LoVo (cell line): ENCODE data around the gene IMP4.
A peak's percentile ranks its signal among the peaks of the same experiment; 100 is the strongest.

Experiments
- DNase-seq: peaks from one replicate; pipeline ENCODE4 v3.0.0-alpha.2; 2016; ENCODE audit warnings: low spot score

IMP4 gene

DNA sequence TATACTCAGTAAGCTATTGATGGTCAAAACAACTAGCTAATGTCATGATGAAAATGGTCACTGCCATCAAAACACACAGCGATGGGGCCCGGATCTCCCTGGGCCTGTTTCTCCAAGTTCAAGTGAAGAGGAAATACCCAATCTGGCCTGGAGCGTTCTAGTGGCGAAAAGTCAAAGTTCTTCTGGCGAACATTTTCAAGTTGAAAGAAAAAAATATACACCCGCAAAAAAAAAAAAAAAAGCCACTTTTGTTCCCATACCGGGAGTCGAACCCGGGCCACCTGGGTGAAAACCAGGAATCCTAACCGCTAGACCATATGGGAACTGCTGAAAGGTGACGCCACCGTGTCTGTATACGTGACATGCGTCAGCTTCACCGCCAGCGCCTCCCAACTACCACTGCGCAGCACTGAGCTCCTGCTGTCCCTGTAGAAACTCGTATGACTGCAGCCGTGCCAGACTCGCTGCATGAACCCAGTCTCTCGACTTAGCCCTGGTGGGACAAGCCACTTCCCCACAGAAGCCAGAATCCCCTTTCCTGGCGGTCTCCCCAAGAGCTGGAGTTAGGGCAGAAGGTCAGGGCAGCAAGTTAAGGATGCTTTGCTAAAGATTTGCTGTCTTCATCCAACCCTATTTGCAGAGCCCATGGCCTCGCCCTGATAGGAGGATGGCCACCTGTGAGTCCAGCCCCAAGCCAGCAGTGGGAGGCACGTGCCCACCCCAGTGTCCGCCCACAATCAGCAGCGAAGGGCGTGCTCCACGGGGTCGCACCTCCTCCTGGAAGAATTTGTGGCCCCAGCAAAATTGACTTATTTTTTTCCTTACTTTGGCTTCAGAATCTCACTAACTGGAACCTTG, 5.6 kb upstream of the IMP4 start:
- peak; percentile 72 for DNase-seq

- DNase-seq = no peak
Observed at GRCh38 chr2:130337735-130338325, 4.9 kb upstream of the IMP4 start.

- no peak for DNase-seq
Observed at GRCh38 chr2:130338793-130339345, 3.8 kb upstream of the IMP4 start.

- DNase-seq = no peak
Observed at GRCh38 chr2:130339885-130340745, 2.6 kb upstream of the IMP4 start.

DNA sequence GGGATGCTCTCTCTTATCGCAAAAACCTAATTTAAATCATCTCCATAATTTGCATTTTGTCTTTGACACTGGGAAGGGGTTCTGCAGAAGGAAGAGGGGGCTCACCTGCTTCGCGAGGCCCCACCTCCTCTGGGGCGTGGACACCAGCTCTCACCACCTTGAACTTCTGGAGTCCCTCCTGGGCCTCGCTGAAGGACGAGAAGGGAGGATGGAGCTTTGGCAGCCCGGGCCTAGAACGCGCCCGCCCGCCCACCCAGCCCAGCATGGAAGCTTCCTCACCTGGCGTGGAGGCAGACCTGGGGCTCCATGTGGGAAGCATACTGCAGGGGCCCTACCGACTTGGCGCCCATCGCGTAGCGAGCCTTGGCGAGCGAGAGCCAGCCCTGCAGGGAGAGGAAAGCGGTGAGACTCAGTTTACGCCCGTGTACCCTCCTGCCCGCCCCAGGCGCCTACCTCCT, 1.1 kb upstream of the IMP4 start:
- DNase-seq = peak; percentile 18

GRCh38 chr2:130342020-130342532, 621 bp upstream of the IMP4 start:
- peak; percentile 91 for DNase-seq

DNA sequence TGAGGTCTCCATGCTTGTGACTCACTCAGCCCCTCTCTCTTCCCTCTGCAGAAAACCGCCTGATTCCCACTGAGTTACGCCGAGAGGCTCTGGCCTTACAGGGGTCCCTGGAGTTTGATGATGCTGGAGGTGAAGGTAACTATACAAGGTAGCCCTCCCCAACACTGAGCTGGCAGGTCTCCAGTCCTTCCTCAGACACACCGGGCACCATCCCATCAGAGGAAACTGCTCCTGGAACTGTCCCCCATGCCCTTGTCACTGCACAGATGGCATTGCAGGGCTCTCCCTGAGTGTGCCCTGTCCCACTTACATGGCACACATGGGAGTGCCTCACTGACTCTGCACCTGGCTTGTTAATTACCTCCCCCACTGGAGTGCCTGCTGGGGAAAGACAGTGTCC, 1.9 kb downstream of the IMP4 start:
- no peak for DNase-seq

DNA sequence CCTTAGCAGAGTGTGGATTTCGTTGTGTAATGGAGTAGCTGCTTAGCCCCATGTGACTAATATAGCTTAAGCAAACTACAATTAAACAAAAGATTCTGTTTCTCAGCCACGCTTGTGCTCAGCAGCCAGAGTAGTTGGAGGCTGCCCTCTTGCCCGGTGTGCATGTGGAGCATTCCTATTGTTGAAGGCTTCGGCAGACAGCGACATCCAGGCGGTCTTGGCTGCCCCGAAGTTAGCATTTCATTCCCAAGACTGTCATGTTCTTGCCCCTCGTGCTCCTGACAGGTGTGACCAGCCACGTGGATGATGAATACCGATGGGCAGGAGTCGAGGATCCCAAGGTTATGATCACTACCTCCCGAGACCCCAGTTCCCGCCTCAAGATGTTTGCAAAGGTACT, 2.4 kb downstream of the IMP4 start:
- DNase-seq = no peak

- no peak for DNase-seq
Observed at GRCh38 chr2:130345611-130346010, 2.9 kb downstream of the IMP4 start.

- DNase-seq = no peak
Observed at GRCh38 chr2:130346041-130346740, 3.5 kb downstream of the IMP4 start.

DNA sequence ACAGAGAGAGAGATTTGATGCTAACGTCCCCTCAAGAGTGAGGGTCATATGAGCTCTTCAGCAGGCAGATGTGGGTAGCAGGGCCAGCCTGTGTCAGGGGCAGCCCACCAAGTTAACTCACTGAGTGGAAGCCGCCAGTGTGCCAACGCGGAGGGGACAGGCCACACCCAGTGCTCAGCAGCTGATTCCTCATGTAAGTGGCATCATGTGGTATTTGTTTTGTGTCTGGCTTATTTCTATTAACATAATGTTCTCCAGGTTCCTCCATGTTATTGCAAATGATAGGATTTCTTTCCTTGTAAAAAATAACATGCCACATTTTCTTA, 4.0 kb downstream of the IMP4 start:
- no peak for DNase-seq

DNA sequence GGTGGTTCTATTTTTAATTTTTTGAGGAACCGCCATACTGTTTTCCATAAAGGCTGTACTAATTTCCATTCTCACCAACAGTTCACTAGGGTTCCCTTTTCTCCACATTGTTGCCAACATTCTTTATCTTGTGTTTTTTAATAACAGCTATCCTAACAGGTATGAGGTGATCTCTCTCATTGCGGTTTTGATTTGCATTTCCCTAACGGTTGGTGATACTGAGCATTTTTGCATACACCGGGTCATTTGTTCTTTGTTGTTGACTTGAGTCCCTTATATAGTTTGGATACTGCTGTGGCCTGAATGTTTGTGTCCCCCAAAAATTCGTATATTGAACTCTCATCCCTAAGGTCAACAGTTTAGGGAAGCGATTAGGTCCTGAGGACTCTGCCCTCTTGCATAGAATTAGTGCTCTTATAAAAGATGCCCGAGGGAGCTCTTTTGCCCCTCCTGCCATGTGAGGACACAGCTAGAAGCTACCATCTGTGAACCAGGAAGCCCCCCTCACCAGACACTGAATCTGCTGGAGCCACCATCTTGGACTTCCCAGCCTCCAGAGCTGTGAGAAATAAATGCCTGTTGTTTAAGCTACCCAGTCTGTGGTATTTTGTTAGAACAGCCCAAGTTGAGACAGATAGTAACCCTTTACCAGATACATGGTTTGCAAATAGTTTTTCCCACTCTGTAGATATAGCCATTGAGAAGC, 4.7 kb downstream of the IMP4 start:
- no peak for DNase-seq

DNA sequence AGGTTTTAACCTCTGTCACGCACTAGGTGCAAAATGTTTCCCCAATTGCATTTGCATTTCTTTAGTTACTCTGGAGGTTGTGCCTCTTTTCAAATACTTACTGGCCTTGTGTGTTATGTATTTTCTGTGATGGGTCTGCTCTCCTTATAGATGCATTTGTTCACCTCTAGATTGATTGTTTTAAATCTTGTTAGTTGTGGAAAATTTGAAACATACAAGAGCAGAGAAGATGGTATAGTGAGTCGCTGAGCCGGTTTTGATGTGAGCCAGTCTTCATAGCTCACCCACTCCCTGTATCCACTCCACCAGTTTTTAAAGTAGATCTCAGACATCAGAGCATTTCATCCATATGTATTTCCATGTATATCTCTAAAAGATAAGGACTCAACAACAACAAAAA, 6.5 kb downstream of the IMP4 start:
- DNase-seq = no peak

DNA sequence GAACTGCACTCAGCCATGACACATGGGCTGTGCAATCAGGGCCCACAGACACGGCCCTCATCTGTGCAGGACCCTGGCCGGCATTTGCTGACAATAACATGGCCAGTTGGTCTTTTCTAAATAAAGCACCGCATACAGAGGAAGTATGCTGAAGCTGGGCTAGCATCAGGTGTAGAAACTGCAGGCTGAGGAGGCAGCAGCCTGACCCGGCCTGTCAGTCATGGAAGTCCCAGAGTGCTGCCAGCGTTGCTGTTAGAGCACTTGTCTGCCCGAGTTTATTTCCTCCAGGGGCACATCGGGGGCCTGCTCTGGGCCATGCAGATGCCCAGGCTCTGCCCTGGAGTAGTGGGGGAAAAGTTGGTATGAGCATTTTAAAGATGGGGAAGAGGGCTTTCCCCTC, 9.0 kb downstream of the IMP4 start:
- no peak for DNase-seq

DNA sequence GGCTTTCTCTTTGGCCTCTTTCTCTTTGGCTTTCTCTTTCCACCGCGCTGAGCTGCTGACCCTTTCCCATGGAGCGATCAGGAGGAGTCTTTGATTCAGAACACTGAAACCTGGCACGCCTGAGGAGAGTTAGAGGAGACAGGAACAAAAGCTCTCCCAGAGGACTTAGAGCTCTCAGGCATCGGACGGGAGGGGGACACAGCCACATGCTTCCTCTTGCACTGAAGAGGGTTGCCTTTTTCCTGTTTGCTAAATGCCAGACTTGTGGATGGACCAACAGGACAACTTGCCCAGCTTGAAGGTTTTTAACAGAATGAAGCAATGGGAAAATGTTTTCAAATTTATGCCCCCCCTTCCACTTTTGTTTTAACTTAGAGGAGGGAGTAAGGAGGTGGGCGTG, 9.5 kb downstream of the IMP4 start:
- DNase-seq = no peak

GRCh38 chr2:130353291-130354138, 10.8 kb downstream of the IMP4 start:
- DNase-seq = no peak

DNA sequence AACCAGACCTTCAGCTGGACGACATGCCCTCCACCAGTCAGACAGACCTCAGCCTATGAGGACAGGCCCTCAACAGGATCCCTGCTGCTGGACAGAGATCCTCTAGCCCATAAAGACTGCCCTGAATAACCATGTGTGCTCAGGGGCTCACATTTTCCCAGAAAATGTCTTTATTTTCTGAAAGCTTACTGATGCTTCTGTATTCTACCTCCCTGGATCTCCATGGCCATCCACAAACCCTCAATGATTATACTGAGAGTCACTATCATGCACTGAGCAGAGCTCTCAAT, 11.4 kb downstream of the IMP4 start:
- DNase-seq = no peak

DNA sequence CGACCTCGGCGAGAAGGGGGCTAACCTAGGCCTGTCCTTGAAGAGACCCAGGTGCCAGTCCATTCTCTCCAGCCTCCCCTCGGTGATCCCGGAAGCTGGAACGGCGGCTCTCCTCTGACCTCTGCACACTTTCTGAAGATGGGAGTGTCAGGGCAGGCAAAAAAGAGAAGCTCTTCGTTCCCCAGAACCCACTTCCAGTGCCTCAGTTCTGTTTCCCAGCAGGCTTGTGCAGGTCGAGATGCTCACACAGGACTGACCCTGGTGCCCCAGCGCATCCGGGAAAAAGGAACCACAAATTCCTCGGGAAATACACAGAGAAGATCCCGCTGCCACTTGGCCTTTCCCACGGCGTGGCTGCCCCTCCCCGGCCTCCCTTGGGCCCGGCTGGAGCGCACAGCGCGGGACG, 12.5 kb downstream of the IMP4 start:
- DNase-seq = no peak

- DNase-seq = peak; percentile 91
Observed at GRCh38 chr2:130355578-130356431, 13.1 kb downstream of the IMP4 start, which contains the start of gene PTPN18. Gene PTPN18, plus strand, starts transcription at chr2:130356056. Its CDS starts 52 bp downstream, at chr2:130356108.
